IMR-90 (cell line): ENCODE results near the gene LSMEM2.

ENCODE experiments used
- MAFK ChIP-seq: IDR thresholded peaks from 2 replicates; pipeline ENCODE4 v1.6.1; 2012; ENCODE audit warnings: low read depth, low read length, improper control_type of control experiment
- POLR2A ChIP-seq: IDR thresholded peaks from 2 replicates; pipeline ENCODE4 v1.6.1; 2012; ENCODE audit warnings: mild to moderate bottlenecking, low read depth, low read length
- RAD21 ChIP-seq: IDR thresholded peaks from 2 replicates; pipeline ENCODE4 v1.6.1; 2012; ENCODE audit warnings: low read length, improper control_type of control experiment
- RFX5 ChIP-seq: IDR thresholded peaks from 2 replicates; pipeline ENCODE4 v1.8.0; 2012; ENCODE audit warnings: low read depth, mild to moderate bottlenecking, low read length, moderate library complexity
- TF ChIP-seq, protein P1 (sequence below): conservative IDR thresholded peaks from 2 replicates; pipeline ENCODE4 v1.5.1; 2012; ENCODE audit warnings: mild to moderate bottlenecking, low read depth, low read length, improper control_type of control experiment

- TF ChIP-seq, protein P1, sequence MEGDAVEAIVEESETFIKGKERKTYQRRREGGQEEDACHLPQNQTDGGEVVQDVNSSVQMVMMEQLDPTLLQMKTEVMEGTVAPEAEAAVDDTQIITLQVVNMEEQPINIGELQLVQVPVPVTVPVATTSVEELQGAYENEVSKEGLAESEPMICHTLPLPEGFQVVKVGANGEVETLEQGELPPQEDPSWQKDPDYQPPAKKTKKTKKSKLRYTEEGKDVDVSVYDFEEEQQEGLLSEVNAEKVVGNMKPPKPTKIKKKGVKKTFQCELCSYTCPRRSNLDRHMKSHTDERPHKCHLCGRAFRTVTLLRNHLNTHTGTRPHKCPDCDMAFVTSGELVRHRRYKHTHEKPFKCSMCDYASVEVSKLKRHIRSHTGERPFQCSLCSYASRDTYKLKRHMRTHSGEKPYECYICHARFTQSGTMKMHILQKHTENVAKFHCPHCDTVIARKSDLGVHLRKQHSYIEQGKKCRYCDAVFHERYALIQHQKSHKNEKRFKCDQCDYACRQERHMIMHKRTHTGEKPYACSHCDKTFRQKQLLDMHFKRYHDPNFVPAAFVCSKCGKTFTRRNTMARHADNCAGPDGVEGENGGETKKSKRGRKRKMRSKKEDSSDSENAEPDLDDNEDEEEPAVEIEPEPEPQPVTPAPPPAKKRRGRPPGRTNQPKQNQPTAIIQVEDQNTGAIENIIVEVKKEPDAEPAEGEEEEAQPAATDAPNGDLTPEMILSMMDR, result no peak
- TF ChIP-seq MAFK (no peak), POLR2A (no peak), RAD21 (no peak), RFX5 (no peak)
Measured at GRCh38 chr3:50275141-50275995, 3.5 kb upstream of the LSMEM2 start.
